Liver (tissue), 9 donors: Measurements from ENCODE around the gene B9D1. TPM values are rescaled to one million over a fixed set of nuclear protein-coding genes. Genes with fewer than 3 reads are reported as not detected.
A peak's percentile ranks its signal among the peaks of the same experiment; 100 is the strongest.

Source experiments
- DNase-seq: peaks from one replicate; pipeline ENCODE4 v3.0.0-alpha.2; 2017; ENCODE audit warnings: low spot score
- H3K27ac ChIP-seq, 2 donors: one replicate each; pipeline ENCODE4 v1.7.0; 2013; ENCODE audit warnings: inconsistent platforms in 2 of 2, low read length in 2 of 2, control low read depth in 1 of 2, low read depth in 1 of 2, mild to moderate bottlenecking in 1 of 2
- H3K27me3 ChIP-seq, 4 donors: one replicate each; pipeline versions ENCODE4 v1.6.1 to v1.7.0; 2013; ENCODE audit warnings: low read length in 3 of 4, inconsistent platforms in 1 of 4, mild to moderate bottlenecking in 1 of 4, moderate library complexity in 1 of 4; ENCODE audit not compliant: control insufficient read depth in 4 of 4, insufficient read depth in 4 of 4
- H3K36me3 ChIP-seq, 4 donors: one replicate each; pipeline versions ENCODE4 v1.6.1 to v1.7.0; 2013; ENCODE audit warnings: low read length in 3 of 4, mild to moderate bottlenecking in 3 of 4, low read depth in 1 of 4, moderate library complexity in 1 of 4; ENCODE audit not compliant: control insufficient read depth in 4 of 4, insufficient read depth in 3 of 4
- H3K4me1 ChIP-seq, 4 donors: one replicate each; pipeline versions ENCODE4 v1.6.1 to v1.7.0; 2013; ENCODE audit warnings: low read length in 3 of 4, mild to moderate bottlenecking in 3 of 4, moderate library complexity in 1 of 4; ENCODE audit not compliant: control insufficient read depth in 4 of 4, insufficient read depth in 4 of 4
- H3K4me3 ChIP-seq, 3 donors: one replicate each; pipeline versions ENCODE4 v1.6.1 to v1.7.0; 2013; ENCODE audit warnings: low read length in 3 of 3, control low read depth in 1 of 3, low read depth in 1 of 3, mild to moderate bottlenecking in 1 of 3
- H3K9ac ChIP-seq, 2 donors: one replicate each; pipeline ENCODE4 v1.7.0; 2013; ENCODE audit warnings: low read length in 2 of 2, mild to moderate bottlenecking in 2 of 2, moderate library complexity in 2 of 2, control low read depth in 1 of 2, low read depth in 1 of 2
- H3K9me3 ChIP-seq, 4 donors: one replicate each; pipeline versions ENCODE4 v1.6.1 to v1.7.0; 2013; ENCODE audit warnings: low read length in 3 of 4; ENCODE audit not compliant: control insufficient read depth in 4 of 4
- FOXA1 ChIP-seq: IDR thresholded peaks from 2 replicates; pipeline ENCODE4 v1.6.1; 2016; ENCODE audit warnings: antibody characterized with exemption
- FOXA2 ChIP-seq: IDR thresholded peaks from 2 replicates; pipeline ENCODE4 v1.6.1; 2016; ENCODE audit warnings: antibody characterized with exemption
- HNF4A ChIP-seq, 2 donors: conservative IDR thresholded peaks; 2 replicates each; pipeline ENCODE4 v1.6.1; 2016; ENCODE audit warnings: antibody characterized with exemption in 2 of 2, mild to moderate bottlenecking in 2 of 2
- HNF4G ChIP-seq: IDR thresholded peaks from 2 replicates; pipeline ENCODE4 v1.6.1; 2016; ENCODE audit warnings: antibody characterized with exemption
- JUND ChIP-seq, 2 donors: IDR thresholded peaks; 2 replicates each; pipeline ENCODE4 v1.6.1; 2016; ENCODE audit warnings: antibody characterized with exemption in 2 of 2
- NR2F2 ChIP-seq: IDR thresholded peaks from 2 replicates; pipeline ENCODE4 v1.6.1; 2016; ENCODE audit warnings: antibody characterized with exemption
- RAD21 ChIP-seq, 2 donors: IDR thresholded peaks; 2 replicates each; pipeline ENCODE4 v1.6.1; 2016; ENCODE audit warnings: antibody characterized with exemption in 2 of 2, mild to moderate bottlenecking in 2 of 2
- SP1 ChIP-seq: IDR thresholded peaks from 2 replicates; pipeline ENCODE4 v1.6.1; 2018; ENCODE audit warnings: antibody characterized with exemption, mild to moderate bottlenecking
- TAF1 ChIP-seq: conservative IDR thresholded peaks from 2 replicates; pipeline ENCODE4 v1.6.1; 2016; ENCODE audit warnings: antibody characterized with exemption, mild to moderate bottlenecking
- YY1 ChIP-seq: IDR thresholded peaks from 2 replicates; pipeline ENCODE4 v1.6.1; 2016; ENCODE audit warnings: antibody characterized with exemption, mild to moderate bottlenecking
- ZBTB33 ChIP-seq: IDR thresholded peaks from 2 replicates; pipeline ENCODE4 v1.6.1; 2016; ENCODE audit warnings: antibody characterized with exemption
- WGBS: extraction: QIAGEN DNeasy Blood & Tissue Kit; methylation state at CpG from one replicate; pipeline ENCODE4 v1.1.7; 2013; 5-methylcytosine and 5-hydroxymethylcytosine counted together
- polyA plus RNA-seq, 2 donors: library from polyadenylated mRNA; stranded (reverse) in 1 of 2; unstranded in 1 of 2; fragments of 200-250 nt in 1 of 2; fragments of >200 nt in 1 of 2; fragmentation: Nextera tagmentation in 1 of 2; extraction: Ambion mirVana in 1 of 2; gene quantifications; one replicate each; pipeline versions ENCODE4 v1.2.1 to v1.2.3, GENCODE V29; 2013 to 2015
- total RNA-seq, 2 donors: library from RNA; depleted of rRNA; stranded (reverse); fragments of >200 nt; gene quantifications; one replicate each; pipeline ENCODE4 v1.2.3, GENCODE V29; 2014
- TF ChIP-seq, protein P1 (sequence below): IDR thresholded peaks from 2 replicates; pipeline ENCODE4 v1.6.1; 2016; ENCODE audit warnings: antibody characterized with exemption
- TF ChIP-seq, protein P2 (sequence below): fragments of 150-350 bp; IDR thresholded peaks from 2 replicates; pipeline ENCODE4 v1.5.1; 2017; ENCODE audit warnings: improper control_type of control experiment, low read depth, low read length; ENCODE audit not compliant: missing input control
- TF ChIP-seq, protein P3 (sequence below): IDR thresholded peaks from 2 replicates; pipeline ENCODE4 v1.6.1; 2016; ENCODE audit warnings: antibody characterized with exemption
- donor health status: healthy.
- donor health status: healthy.
- donor health status: healthy.
- donor health status: healthy.
- donor health status: healthy.

The B9D1 gene
- total and polyA plus RNA-seq, 4 donors: 8.4 to 22.0 (median 10.8) TPM

GRCh38 chr17:19364699-19365498 lies 2.4 kb upstream of the B9D1 start:
- no peaks in the 10 kb centered on the region for H3K36me3 ChIP-seq

GRCh38 chr17:19363460-19364035 lies 1.0 kb upstream of the B9D1 start:
- no peak for DNase-seq
- Histone ChIP-seq H3K9ac (peak overlapping the region in 1 of 2 donors; percentile 66), H3K27me3 (no peaks in the 10 kb centered on the region), H3K4me3 (no peak overlapping the region), H3K36me3 (no peaks in the 10 kb centered on the region), H3K4me1 (peaks cover 2 to 31% (median 16%) of the 10 kb centered on the region in 4 donors), H3K9me3 (no peaks in the 10 kb centered on the region), H3K27ac (peak overlapping the region in 1 of 2 donors; percentile 96)
- WGBS: 77% methylated on average over 6 of the region's 6 CpGs
- TF ChIP-seq JUND (IDR thresholded peaks at IDR 0.05) (no peak), RAD21 (IDR thresholded peaks at IDR 0.05) (no peak), ZBTB33 (no peak), HNF4A (conservative IDR thresholded peaks at IDR 0.05) (no peak), SP1 (no peak)
- TF ChIP-seq, protein P1, sequence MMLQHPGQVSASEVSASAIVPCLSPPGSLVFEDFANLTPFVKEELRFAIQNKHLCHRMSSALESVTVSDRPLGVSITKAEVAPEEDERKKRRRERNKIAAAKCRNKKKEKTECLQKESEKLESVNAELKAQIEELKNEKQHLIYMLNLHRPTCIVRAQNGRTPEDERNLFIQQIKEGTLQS: no peak

More at GRCh38 chr17:19364699-19365498, 2.4 kb upstream of the B9D1 start:
- TF ChIP-seq HNF4A (conservative IDR thresholded peaks at IDR 0.05): peak in 1 of 2 donors; percentile 9
- TF ChIP-seq YY1: no peak
- TF ChIP-seq SP1: no peak
- no peak overlapping the region for H3K9ac ChIP-seq
- no peaks in the 10 kb centered on the region for H3K9me3 ChIP-seq
- no peaks in the 10 kb centered on the region for H3K27me3 ChIP-seq
- no peak for DNase-seq
- peaks cover 2 to 31% (median 16%) of the 10 kb centered on the region in 4 donors for H3K4me1 ChIP-seq
- WGBS: 70% methylated on average over 14 of the region's 14 CpGs
- H3K27ac ChIP-seq: no peak overlapping the region
- H3K4me3 ChIP-seq: no peak overlapping the region

DNA sequence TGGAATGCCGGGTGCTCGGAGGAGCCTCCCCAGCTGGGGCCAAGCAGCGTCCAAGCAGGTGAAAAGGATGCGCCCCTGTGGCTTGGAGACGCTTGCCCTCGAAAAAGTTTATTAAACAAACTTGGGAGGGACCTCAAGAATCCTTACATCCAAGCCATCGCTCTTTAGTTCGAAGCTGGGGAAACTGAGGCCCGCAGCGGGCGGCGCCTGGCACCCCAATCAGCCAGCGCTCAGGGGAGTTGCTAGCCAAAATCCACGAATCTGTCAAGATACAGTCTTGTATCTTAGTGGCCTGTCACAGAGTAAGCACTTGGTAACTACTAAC lies 553 bp upstream of the B9D1 start:
- Histone ChIP-seq H3K36me3 (no peaks in the 10 kb centered on the region), H3K27ac (peak overlapping the region; percentile 90 to 96), H3K9me3 (no peaks in the 10 kb centered on the region), H3K4me1 (peaks cover 2 to 31% (median 16%) of the 10 kb centered on the region in 4 donors), H3K4me3 (peak overlapping the region in 2 of 3 donors; percentile 54 to 71), H3K9ac (peak overlapping the region; percentile 14 to 66), H3K27me3 (no peaks in the 10 kb centered on the region)
- DNase-seq: no peak
- TF ChIP-seq, protein P2, sequence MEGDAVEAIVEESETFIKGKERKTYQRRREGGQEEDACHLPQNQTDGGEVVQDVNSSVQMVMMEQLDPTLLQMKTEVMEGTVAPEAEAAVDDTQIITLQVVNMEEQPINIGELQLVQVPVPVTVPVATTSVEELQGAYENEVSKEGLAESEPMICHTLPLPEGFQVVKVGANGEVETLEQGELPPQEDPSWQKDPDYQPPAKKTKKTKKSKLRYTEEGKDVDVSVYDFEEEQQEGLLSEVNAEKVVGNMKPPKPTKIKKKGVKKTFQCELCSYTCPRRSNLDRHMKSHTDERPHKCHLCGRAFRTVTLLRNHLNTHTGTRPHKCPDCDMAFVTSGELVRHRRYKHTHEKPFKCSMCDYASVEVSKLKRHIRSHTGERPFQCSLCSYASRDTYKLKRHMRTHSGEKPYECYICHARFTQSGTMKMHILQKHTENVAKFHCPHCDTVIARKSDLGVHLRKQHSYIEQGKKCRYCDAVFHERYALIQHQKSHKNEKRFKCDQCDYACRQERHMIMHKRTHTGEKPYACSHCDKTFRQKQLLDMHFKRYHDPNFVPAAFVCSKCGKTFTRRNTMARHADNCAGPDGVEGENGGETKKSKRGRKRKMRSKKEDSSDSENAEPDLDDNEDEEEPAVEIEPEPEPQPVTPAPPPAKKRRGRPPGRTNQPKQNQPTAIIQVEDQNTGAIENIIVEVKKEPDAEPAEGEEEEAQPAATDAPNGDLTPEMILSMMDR: no peak
- TF ChIP-seq HNF4A (conservative IDR thresholded peaks at IDR 0.05) (no peak), YY1 (no peak), FOXA1 (no peak), TAF1 (no peak), NR2F2 (no peak), JUND (IDR thresholded peaks at IDR 0.05) (no peak), SP1 (no peak), HNF4G (no peak), FOXA2 (no peak)
- TF ChIP-seq, protein P1: no peak
- TF ChIP-seq, protein P3, sequence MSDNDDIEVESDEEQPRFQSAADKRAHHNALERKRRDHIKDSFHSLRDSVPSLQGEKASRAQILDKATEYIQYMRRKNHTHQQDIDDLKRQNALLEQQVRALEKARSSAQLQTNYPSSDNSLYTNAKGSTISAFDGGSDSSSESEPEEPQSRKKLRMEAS: no peak
- 26% methylated on average over 14 of the region's 14 CpGs for WGBS
